ENCODE data around the gene NT5C2. TPM values are rescaled to one million over a fixed set of nuclear protein-coding genes. Genes with fewer than 3 reads are reported as not detected.
"Not testable (repeated sequence)": the region's sequence is repeated elsewhere in the genome, so short reads cannot be mapped to it uniquely, and the experiment has no call there.

The NT5C2 gene
- polyA plus RNA-seq, 1 donor (not counting 4 experiments of a cell fraction or from before 2014, with no cell fraction given) = 88.6 TPM

- no peak for DNase-seq (ENCODE audit: low read depth, low spot score)
- Histone ChIP-seq H3K4me3 (ENCODE audit: control insufficient read depth in 2 of 3, extremely low read depth in 1 of 3, insufficient read depth in 2 of 3, low read depth in 1 of 3, low read length in 3 of 3) (no peak overlapping the region), H3K36me3 (ENCODE audit: control insufficient read depth in 2 of 2, extremely low read depth in 1 of 2, insufficient read depth in 2 of 2, low read length in 2 of 2) (no peaks in the 10 kb centered on the region), H3K4me1 (ENCODE audit: control insufficient read depth, extremely low read depth, insufficient read depth, low read length) (peaks cover 5% of the 10 kb centered on the region), H3K9ac (ENCODE audit: control insufficient read depth, extremely low read depth, insufficient read depth, low read length) (no peak overlapping the region), H3K9me3 (ENCODE audit: control insufficient read depth, low read depth, low read length) (no peaks in the 10 kb centered on the region), H4K20me1 (ENCODE audit: control insufficient read depth, extremely low read depth, insufficient read depth, low read length) (no peaks in the 10 kb centered on the region), H3K9me1 (ENCODE audit: control insufficient read depth, extremely low read depth, insufficient read depth, low read length) (no peaks in the 10 kb centered on the region), H2AFZ (ENCODE audit: control insufficient read depth, low read length) (no peak overlapping the region), H3K79me2 (ENCODE audit: control insufficient read depth, insufficient read depth, low read length) (no peaks in the 10 kb centered on the region), H3K27ac (ENCODE audit: control insufficient read depth, insufficient read depth, low read length) (no peak overlapping the region), H3K4me2 (ENCODE audit: control insufficient read depth, extremely low read depth, insufficient read depth, low read depth, low read length) (no peak overlapping the region), H3K27me3 (ENCODE audit: control insufficient read depth, extremely low read depth, insufficient read depth, low read length) (no peaks in the 10 kb centered on the region)
- dilution Hi-C loops (cut with MboI; ENCODE audit: extremely low pct_ligation_motif_present, low sequenced_read_pairs) = no loop called here
- no peak for FAIRE-seq
- no peak for TF ChIP-seq EZH2 (IDR thresholded peaks at IDR 0.05; ENCODE audit: low read length)
- no peak for TF ChIP-seq CTCF (optimal IDR thresholded peaks at IDR 0.05 in 1 of 3, IDR thresholded peaks at IDR 0.05 in 1 of 3, conservative IDR thresholded peaks at IDR 0.05 in 1 of 3; ENCODE audit: extremely low read depth in 1 of 3, insufficient read depth in 2 of 3, low read length in 3 of 3)
Observed at GRCh38 chr10:103215601-103216000, 22.5 kb upstream of the NT5C2 start.

GRCh38 chr10:103210262-103210661 is 17.2 kb upstream of the NT5C2 start:
- FAIRE-seq; H3K27me3 ChIP-seq (ENCODE audit: control insufficient read depth, extremely low read depth, insufficient read depth, low read length); H3K4me1 ChIP-seq (ENCODE audit: control insufficient read depth, extremely low read depth, insufficient read depth, low read length); H3K9ac ChIP-seq (ENCODE audit: control insufficient read depth, extremely low read depth, insufficient read depth, low read length); dilution Hi-C loops (cut with MboI; ENCODE audit: extremely low pct_ligation_motif_present, low sequenced_read_pairs); H4K20me1 ChIP-seq (ENCODE audit: control insufficient read depth, extremely low read depth, insufficient read depth, low read length); H3K36me3 ChIP-seq (ENCODE audit: control insufficient read depth in 2 of 2, extremely low read depth in 1 of 2, insufficient read depth in 2 of 2, low read length in 2 of 2); H3K79me2 ChIP-seq (ENCODE audit: control insufficient read depth, insufficient read depth, low read length); H3K9me1 ChIP-seq (ENCODE audit: control insufficient read depth, extremely low read depth, insufficient read depth, low read length); H3K4me2 ChIP-seq (ENCODE audit: control insufficient read depth, extremely low read depth, insufficient read depth, low read depth, low read length); H3K9me3 ChIP-seq (ENCODE audit: control insufficient read depth, low read depth, low read length); H3K4me3 ChIP-seq (ENCODE audit: control insufficient read depth in 2 of 3, extremely low read depth in 1 of 3, insufficient read depth in 2 of 3, low read depth in 1 of 3, low read length in 3 of 3); H3K27ac ChIP-seq (ENCODE audit: control insufficient read depth, insufficient read depth, low read length); H2AFZ ChIP-seq (ENCODE audit: control insufficient read depth, low read length); DNase-seq (ENCODE audit: low read depth, low spot score): not testable (repeated sequence)

GRCh38 chr10:103207643-103208042 is 14.6 kb upstream of the NT5C2 start:
- H2AFZ ChIP-seq (ENCODE audit: control insufficient read depth, low read length); H3K4me2 ChIP-seq (ENCODE audit: control insufficient read depth, extremely low read depth, insufficient read depth, low read depth, low read length); H3K4me3 ChIP-seq (ENCODE audit: control insufficient read depth in 2 of 3, extremely low read depth in 1 of 3, insufficient read depth in 2 of 3, low read depth in 1 of 3, low read length in 3 of 3); H3K9me3 ChIP-seq (ENCODE audit: control insufficient read depth, low read depth, low read length); H4K20me1 ChIP-seq (ENCODE audit: control insufficient read depth, extremely low read depth, insufficient read depth, low read length); H3K36me3 ChIP-seq (ENCODE audit: control insufficient read depth in 2 of 2, extremely low read depth in 1 of 2, insufficient read depth in 2 of 2, low read length in 2 of 2); H3K27ac ChIP-seq (ENCODE audit: control insufficient read depth, insufficient read depth, low read length); H3K4me1 ChIP-seq (ENCODE audit: control insufficient read depth, extremely low read depth, insufficient read depth, low read length); H3K27me3 ChIP-seq (ENCODE audit: control insufficient read depth, extremely low read depth, insufficient read depth, low read length); FAIRE-seq; dilution Hi-C loops (cut with MboI; ENCODE audit: extremely low pct_ligation_motif_present, low sequenced_read_pairs); H3K9ac ChIP-seq (ENCODE audit: control insufficient read depth, extremely low read depth, insufficient read depth, low read length); H3K79me2 ChIP-seq (ENCODE audit: control insufficient read depth, insufficient read depth, low read length); DNase-seq (ENCODE audit: low read depth, low spot score); H3K9me1 ChIP-seq (ENCODE audit: control insufficient read depth, extremely low read depth, insufficient read depth, low read length): not testable (repeated sequence)

Data from keratinocyte (primary cell).